Globus pallidus (tissue), 1 donor: ENCODE measurements around the gene KLHL5.
"Not testable (repeated sequence)": the region's sequence is repeated elsewhere in the genome, so short reads cannot be mapped to it uniquely, and the experiment has no call there.

Experiments
- DNase-seq: peaks from one replicate; pipeline ENCODE4 v3.0.0-alpha.2; 2015; ENCODE audit warnings: low spot score

KLHL5 gene, protein sequence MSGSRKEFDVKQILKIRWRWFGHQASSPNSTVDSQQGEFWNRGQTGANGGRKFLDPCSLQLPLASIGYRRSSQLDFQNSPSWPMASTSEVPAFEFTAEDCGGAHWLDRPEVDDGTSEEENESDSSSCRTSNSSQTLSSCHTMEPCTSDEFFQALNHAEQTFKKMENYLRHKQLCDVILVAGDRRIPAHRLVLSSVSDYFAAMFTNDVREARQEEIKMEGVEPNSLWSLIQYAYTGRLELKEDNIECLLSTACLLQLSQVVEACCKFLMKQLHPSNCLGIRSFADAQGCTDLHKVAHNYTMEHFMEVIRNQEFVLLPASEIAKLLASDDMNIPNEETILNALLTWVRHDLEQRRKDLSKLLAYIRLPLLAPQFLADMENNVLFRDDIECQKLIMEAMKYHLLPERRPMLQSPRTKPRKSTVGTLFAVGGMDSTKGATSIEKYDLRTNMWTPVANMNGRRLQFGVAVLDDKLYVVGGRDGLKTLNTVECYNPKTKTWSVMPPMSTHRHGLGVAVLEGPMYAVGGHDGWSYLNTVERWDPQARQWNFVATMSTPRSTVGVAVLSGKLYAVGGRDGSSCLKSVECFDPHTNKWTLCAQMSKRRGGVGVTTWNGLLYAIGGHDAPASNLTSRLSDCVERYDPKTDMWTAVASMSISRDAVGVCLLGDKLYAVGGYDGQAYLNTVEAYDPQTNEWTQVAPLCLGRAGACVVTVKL

DNA sequence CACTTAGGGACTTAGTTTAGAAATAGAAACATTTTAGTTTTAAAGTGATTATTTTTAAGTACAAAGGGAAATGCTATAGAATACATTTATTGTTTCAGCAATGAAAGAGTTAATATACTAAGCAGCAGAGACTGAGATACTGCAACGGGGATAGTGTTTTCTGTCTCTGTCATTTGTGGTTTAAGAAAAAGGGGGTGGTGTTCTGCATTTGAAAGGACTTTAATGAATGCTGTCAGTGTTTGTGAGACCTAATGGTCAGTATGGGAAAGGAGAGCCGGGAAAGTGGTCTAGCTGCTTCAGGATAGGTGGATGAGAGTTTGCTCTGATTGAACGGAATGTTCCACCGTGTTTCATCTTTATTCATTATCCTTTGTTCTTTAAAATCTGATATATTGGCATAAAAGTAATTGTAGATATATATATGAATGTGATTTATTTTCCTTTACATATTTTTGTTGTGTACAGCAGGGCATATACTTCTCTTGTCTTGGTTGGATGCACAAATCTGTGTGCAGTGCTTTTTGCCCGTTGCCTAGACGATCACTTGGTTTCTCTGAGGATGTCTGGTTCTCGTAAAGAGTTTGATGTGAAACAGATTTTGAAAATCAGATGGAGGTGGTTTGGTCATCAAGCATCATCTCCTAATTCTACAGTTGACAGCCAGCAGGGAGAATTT is at the start of gene KLHL5:
Gene KLHL5, plus strand, starts transcription at position 139 of the 676 bp plus-strand sequence. Its CDS starts 421 bp downstream, at position 560.
- DNase-seq = peak; percentile 27

DNA sequence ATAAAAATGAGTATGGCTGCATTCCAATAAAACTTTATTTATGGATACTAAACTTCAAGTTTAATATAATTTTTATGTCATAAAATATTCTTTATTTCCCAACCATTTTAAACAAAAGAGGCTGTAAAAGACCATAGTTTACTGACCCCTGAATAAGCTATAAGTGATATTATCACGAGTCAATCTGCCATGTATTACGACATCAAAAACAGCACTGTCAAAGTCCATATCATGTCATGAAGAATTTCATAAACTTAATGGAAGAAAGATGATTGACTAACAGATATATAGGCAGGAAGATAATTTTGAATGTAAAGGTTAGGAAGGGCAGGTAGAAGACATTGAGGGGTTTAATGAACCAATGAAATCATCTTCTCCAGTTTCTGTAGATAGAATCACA is 48.0 kb upstream of the KLHL5 start:
- no peak for DNase-seq

DNA sequence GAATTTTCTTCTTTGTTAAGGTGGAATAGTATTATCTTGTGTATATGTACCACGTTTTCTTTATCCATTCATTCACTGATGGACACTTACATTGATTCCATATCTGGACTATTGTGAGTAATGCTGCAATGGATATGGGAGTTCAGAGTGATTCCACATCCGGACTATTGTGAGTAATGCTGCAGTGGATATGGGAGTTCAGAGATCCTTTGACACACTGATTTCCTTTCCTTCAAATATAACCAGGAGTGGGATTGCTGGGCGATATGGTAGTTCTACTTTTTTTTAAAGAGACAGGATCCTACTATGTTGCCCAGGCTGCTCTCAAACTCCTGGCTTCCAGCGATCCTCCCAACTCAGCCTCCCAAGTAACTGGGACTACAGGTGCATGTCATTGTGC is 41.9 kb upstream of the KLHL5 start:
- DNase-seq = no peak

DNA sequence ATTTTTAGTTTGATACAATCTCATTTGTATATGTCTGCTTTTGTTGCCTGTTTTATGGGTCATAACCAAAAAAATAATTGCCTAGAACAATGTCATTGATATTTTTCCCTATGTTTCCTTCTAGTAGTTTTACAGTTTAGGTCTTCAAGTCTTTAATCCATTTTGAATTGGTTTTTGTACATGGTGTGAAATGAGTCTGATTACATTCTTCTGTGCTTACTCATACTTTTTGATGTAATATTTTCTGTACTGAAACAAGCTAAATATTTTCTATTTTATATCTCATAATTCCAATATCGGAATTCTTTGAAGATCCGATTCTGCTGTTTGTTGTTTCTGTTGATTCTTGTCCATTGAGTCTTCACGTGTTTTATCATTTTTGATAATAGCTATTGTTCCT is 40.4 kb upstream of the KLHL5 start:
- no peak for DNase-seq

DNA sequence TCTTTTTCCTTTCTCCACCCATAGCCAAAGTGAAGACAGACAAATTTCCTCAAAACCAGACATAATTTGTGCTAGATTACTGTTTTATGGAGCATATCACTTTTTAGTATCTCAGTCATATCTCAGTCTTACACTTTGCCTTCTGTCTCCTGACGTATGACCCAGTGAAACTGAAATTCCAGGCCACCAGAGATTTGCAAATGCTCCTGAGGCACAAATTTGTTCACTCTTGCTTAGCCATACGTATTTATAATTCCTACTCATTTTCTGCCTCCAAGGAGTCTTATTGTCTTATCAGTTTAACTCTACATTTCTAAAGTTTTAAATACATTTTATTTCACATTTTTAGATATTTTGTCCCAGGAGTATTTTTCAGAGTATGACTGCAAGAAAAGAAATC is 39.8 kb upstream of the KLHL5 start:
- no peak for DNase-seq

DNA sequence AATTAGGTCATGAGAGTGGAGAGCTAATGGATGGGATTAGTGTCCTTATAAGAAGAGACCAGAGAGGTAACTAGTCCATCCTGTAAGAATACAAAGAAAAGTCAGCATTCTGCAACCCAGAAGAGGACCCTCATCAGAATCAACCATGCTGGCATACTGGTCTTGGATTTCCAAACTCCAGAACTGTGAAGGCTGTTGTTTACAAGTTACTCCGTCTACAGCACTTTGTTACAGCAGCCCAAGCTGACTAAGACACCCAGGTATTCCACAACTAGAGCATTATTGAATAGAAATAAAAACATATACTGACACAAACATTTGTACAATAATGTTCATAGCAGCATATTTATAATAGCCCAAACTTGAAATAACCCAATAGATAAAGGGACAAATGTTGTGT is 39.0 kb upstream of the KLHL5 start:
- DNase-seq = no peak

DNA sequence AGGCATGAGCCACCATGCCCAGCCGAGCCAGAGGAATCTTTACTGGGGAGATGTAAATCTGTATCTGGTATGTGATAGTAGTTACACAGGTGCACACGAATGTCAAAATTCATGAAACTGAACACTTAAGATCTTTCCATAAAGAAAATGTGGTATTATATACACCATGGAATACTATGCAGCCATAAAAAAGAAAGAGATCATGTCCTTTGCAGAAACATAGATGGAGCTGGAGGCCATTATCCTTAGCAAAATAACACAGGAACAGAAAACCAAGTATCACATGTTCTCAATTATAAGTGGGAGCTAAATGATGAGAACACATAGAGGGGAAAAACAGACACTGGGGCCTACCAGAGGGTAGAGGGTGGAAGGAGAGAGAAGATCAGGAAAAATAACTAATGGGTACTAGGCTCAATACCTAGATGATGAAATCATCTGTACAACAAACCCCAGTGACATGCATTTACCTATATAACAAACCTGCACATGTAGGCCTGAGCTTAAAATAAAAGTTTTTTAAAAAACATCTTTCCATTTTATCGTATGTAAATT is 37.6 kb upstream of the KLHL5 start:
- no peak for DNase-seq

DNA sequence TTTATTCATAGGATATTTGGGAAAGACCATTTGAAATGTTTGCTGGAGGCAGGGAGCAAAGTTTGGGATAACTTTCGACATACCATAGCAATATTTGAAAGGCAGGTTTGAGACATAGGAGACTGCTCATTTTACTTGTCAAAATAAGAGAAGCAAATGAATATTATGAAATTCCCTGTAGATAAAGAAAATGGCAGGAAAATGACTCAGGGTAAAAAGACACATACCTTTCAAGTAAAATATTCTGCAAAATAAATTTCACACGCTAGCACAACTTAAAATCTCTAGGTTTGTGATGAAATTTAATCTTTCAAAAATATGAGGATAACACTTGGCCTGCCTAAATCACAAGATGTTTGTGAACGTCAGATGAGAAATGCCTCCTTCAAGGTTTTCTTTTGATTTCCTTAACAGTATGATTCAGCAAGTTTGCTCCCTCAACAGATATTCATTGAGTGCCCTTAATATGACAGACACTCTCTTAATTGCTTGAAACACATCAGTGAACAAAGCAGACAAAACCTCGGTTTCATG is 36.4 kb upstream of the KLHL5 start:
- DNase-seq = no peak

DNA sequence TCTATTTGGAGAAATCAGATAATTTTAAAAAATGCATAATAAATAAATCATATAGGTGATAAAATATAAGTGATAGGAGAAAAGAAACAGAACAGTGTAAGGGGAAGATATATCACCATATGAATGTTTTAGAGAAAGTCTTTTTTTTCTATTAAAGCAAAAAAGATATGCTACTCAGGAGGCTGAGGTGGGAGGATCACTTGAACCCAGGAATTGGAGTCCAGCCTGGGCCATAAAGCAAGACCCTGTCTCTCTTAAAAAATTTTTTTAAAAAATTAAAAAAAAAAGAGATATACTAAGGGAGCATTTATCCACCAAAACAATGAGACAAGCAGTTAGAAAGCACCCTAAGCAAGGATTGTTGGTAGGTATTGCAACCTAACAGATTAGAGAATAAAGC is 35.9 kb upstream of the KLHL5 start:
- DNase-seq = no peak

DNA sequence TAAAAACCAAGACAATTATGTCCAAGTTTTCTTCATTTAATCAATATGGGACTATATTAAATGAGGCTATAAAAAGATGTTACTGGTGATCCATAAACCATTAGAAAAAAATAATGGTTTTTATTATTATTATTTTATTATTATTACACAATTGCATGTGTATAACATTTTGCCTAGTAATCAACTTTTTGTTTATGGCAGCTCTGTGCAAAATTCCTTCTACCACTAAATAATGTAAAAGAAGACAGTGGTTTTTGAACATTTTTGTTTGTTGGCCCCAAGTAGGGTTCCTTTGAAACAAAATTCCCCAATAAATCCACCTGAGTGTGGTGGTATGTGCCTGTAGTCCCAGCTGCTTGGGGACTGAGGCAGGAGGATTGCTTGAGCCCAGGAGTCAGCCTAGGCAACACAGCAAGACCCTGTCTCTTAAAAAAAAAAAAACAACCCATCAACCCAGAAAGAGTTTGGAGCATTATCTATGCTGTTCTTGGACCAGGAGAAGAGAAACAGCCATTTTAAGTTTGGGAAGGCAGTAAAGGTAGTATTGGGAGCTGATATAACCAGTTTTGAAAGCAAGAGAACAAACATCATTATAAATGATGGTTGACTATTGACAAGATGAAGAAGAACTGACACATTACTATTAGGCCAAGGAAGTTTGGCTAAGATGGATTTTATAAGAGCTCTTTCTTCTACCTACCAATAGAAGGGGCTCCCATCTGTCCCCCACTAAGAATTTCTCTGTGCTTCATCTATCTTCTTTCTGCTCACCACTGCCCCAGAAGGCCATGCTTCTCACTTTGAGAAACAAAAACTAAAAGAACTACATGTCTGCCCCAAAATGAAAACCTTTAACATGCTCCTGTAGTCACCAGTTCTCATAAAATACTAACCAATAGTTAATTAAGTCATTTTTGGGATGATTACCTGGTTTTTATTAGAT is 32.0 kb upstream of the KLHL5 start:
- DNase-seq = no peak

DNA sequence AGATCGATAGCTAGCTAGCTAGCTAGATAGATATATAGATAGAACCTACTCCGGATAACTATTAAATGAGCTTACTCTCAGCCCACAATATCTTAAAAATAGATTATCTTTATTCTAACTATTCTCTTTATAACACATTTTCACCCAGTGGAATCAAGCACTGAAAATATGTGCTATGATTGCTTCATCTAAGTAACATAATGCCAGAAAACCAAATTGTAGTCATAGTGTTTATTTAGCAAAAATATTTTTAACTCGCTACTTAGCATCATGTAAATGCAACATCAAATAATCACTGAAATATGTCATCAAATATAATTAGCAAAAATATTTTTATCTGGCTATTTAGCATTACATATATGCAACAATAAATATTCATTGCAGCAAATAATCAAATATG is 31.3 kb upstream of the KLHL5 start:
- no peak for DNase-seq

DNA sequence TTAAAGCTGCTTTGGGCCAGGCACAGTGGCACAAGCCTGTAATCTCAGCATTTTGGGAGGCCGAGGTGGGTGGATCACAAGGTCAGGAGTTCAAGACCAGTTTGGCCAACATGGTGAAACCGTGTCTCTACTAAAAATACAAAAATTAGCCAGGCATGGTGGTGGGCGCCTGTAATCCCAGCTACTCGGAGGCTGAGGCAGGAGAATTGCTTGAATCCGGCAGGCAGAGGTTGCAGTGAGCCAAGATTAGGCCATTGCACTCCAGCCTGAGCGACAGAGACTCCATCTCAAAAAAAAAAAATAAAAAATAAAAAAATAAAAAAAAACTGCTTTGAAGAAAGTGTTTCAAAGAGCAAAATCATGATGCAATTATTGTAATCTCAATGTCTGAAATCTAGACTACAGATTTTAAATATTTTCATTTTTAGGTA is 30.4 kb upstream of the KLHL5 start:
- DNase-seq = not testable (repeated sequence)

DNA sequence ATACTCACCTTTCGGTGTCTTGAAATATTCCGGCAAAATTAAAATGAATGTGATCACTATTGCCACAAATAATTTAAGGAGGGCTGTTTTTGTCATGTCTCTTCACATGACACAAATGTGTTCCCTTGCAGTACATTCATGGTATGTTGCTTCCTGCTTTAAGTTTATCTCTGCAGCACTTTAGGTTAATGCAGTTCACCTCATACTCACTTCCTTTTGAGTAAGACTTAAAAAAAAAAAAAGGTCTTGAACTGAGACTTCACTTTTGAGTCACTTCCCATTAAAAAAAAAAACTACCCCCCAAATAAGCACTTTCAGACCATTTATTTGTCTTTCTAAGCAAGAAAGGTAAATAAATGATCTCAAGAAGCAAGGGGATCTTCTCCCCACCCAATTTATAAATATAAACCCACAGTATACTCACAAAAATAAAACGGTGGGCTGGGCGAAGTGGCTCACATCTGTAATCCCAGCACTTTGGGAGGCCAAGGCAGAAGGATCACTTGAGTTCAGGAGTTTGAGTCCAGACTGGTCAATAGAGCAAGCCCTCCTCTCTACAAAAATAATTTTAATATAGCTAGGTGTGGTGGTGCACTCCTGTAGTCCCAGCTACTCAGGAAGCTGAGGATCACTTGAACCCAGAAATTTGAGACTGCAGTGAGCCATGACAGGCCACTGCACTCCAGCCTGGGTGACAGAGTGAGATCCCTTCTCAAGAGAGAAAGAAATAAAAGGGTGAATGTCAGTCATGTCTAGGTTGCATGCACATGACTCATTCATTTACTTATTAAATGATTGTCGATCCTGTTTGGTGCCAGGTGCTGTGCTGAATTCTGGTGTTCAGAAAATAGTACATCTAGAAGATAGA is 29.6 kb upstream of the KLHL5 start, which contains the start of gene TMEM156:
Gene TMEM156, minus strand, starts transcription at position 192 of the 868 bp plus-strand sequence. Its CDS starts 96 bp downstream, at position 96.
- peak; percentile 24 for DNase-seq

DNA sequence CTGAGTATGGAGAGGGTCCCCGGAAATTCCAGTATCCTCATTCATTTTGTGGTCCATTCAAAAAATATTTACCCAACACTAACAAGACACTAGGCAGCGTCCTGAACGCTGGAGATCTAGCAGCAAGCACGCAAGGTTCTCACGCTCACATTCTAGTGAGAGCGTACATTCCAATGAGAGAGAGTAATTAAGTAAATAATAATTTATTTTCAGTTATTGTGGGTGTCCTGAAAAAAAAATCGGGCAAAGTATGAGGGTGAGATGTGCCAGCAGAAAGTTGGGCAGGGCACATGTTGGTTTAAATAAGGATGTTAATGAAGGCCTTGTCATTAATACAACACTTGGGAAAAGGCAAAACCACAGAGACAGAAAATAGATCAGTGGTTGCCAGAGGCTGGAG is 25.9 kb upstream of the KLHL5 start:
- DNase-seq = no peak

DNA sequence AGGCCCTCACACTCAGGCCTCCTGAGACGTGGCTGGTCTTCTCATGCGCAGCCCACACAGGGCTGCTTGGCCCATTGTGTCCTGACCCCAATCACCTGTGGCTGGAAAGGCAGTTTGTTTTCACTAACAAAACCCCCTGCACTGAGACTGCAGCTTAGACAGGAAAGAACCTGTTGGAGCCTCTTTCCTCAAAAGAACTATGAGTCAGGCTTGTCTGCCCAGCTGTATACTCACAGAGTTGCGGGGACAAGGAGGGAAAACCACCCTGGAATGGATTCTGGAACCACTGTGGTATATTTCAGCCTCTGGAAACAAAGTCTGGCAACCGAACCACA is 24.6 kb upstream of the KLHL5 start:
- no peak for DNase-seq

DNA sequence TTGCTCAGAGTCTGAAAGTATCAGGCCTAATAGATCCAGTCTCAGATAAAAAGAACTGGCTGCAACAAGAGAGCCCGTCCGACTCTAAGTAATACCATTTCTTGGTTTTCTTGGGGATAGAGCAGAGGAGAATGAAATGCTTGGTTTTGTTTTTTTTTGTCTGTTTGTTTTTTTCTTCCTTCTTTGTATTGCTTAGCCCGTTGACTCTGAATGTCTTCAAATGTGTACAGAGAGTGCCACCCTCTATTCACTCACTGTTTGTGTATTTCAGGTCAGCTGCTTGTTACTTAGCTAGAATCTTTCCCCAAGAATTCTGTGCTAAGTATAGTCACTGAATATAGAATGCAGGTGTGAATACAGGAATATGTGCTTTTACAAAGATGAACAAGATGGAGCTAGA is 24.1 kb upstream of the KLHL5 start:
- DNase-seq = no peak

DNA sequence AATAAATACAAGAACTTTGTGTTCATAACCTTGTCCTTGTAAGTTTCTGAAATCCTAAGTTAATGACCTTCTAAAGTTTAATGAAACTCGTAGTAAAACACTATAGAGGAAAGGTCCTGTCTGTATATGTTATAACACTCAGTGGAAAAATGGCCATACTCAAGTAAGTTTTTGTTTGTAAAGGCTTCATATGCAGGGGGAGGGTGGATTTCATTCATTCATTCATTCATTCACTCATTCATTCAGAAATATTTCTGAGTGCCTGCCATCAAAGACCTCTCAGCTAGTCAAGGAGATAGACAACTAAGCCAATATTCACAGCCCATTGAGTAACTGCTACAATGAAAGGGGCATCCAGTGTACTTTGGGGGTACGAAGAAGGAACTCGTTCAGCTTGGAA is 22.9 kb upstream of the KLHL5 start:
- DNase-seq = no peak

DNA sequence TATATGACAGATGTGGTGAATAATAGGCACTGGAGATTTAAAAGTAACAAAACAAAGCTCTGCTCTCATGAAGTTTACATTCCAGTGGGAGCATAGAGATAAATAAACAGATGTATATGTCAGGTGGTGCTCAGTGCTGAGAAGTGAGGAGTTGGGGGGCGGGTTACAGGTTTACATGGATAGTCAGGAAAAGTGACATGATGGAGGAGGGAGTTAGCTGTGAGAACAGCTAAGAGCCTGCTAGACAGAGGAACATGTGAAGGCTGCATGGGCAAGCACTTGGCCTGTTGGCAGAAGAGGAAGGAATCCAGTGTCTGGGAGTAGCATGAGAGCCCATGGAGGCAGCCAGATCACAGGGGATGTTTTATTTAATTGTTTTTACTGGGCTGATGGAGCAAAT is 19.7 kb upstream of the KLHL5 start:
- peak; percentile 58 for DNase-seq

DNA sequence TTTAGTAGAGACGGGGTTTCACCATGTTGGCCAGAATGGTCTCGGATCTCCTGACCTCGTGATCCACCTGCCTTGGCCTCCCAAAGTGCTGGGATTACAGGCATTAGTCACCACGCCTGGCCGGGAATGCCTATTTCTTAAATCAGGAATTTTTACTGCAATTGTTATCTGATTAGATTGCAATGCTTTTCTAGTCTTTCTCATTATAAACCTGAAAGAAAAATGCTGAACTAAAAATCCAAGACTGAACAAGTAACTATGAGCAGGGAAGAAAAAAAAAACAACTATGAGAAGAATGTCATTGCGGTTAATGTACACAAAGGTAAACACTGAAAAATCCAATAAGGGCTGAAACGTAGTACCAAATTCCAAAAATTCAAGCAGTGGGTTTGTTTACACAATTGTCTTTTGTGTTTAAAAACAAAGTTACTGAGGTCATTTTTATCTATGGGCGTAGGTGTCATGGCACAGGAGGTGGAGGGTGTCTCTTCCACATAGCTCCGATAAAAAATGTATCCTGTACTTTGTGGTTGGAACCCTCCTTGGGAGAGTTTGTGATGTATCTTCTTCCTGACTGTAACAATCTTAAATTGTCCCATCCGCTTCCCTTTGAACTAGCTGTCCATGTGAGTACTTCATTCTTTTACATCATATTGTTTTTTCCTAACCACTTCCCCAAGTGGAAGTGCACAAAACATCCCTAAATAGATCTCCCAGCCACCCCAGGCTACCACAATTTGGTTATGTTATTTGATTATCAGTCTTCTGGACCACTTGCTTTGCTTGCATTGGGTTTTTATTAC is 18.8 kb upstream of the KLHL5 start:
- no peak for DNase-seq
